Head of caudate nucleus (tissue), 42 donors: ENCODE data around the gene MCU.
"Not testable (repeated sequence)": the region's sequence is repeated elsewhere in the genome, so short reads cannot be mapped to it uniquely, and the experiment has no call there.

Source experiments
- DNase-seq, 42 donors: peaks; one replicate each; pipeline versions ENCODE4 v3.0.0 to v3.0.0-alpha.2; 2020 to 2021; ENCODE audit warnings: mixed read lengths in 7 of 42
- intact Hi-C: fragments of 100-400 bp; cut with DNase I; formaldehyde crosslinking; loops from one replicate; pipeline ENCODE4 v1.15.0; 2022

The MCU gene, protein sequence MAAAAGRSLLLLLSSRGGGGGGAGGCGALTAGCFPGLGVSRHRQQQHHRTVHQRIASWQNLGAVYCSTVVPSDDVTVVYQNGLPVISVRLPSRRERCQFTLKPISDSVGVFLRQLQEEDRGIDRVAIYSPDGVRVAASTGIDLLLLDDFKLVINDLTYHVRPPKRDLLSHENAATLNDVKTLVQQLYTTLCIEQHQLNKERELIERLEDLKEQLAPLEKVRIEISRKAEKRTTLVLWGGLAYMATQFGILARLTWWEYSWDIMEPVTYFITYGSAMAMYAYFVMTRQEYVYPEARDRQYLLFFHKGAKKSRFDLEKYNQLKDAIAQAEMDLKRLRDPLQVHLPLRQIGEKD

GRCh38 chr10:72691863-72692743, at the start of gene MCU:
MCU (plus strand) TSS chr10:72692143; CDS start chr10:72692152, 9 bp downstream.
- intact Hi-C loops: loop anchor here (10.0 kb wide), 1 partner anchor 317 kb away; no protein-coding TSS in a partner anchor
- DNase-seq: peak; percentile 89 to 100 (median 97)

DNA sequence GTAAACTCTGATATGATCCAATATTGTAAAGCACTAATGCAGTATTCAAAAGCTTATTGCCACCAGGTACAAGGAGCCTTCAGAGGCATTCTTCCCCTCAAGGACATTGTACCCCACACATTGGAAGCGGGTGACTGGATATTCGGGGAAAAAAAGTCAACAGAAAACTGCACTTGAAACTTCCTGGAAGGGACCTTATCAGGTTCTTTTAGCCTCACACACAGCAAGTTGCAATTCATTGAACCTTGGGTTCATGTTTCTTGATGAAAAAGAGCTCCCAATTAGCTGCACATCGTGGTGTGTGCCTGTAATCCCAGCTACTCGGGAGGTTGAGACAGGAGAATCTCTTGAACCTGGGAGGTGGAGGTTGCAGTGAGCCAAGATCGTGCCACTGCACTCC, 49.6 kb upstream of the MCU start:
- intact Hi-C loops: no loop called here
- no peak for DNase-seq

- DNase-seq: no peak
- intact Hi-C loops: no loop called here
Observed at GRCh38 chr10:72645263-72645858, 46.6 kb upstream of the MCU start.

GRCh38 chr10:72646971-72647370, 45.0 kb upstream of the MCU start:
- DNase-seq, intact Hi-C loops: not testable (repeated sequence)

DNA sequence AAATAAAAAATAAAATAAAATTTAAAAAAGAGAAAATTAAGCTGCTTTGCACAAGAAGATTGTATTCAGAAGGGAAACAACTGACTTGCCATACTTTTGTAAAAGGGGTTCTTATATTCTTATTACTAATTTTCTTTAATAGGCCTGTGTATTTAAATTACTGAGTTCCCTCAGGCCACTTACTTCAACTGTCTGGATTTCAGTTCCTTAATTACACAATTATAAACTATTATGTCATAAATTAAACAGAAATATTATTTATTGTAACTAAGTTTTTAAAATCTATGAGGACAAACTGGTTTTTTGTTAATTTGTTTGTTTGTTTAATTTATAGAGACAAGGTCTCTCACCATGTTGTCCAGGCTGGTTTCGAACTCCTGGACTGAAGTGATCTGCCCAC, 43.6 kb upstream of the MCU start:
- intact Hi-C loops: no loop called here
- DNase-seq: no peak

- intact Hi-C loops: no loop called here
- no peak for DNase-seq
Observed at GRCh38 chr10:72649291-72649690, 42.7 kb upstream of the MCU start.

GRCh38 chr10:72653383-72654096, 38.4 kb upstream of the MCU start:
- no peak for DNase-seq
- intact Hi-C loops: no loop called here

DNA sequence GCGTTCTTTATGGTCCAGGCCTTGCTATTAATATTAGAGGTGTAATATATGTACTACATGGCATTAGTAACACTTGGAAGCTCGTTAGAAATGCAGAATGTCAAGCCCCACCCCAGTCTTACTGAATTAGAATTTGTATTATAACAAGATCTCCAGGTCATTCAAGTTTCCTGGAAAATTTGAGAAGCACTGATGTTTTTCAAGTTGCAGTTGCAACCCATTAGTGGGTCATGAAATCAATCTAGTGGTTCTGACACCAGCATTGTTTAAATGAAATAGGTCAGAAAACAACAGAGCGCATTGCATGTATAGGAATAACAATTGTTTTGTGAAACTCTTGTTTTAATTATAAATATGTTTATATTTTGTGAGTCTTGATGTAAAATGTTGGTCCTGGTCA, 37.2 kb upstream of the MCU start:
- no peak for DNase-seq
- intact Hi-C loops: no loop called here

- no peak for DNase-seq
- intact Hi-C loops: no loop called here
Observed at GRCh38 chr10:72658696-72659400, 33.1 kb upstream of the MCU start.

DNA sequence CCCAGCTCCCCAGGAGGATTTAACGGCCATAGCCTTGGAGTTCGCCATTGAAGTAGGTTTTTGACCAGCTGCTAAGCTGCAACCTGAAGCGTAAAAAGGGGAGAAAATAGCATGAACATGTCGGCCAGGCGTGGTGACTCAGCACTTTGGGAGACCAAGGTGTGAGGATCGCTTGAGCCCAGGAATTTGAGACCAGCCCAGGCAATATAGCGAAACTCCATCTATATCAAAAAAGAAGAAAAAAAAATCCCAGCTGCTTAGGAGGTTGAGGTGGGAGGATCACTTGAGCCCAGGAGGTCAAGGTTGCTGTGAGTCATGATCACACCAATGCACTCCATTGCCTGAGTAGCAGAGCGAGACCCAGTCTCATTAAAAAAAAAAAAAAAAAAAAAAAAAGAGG, 32.2 kb upstream of the MCU start:
- intact Hi-C loops: no loop called here

DNA sequence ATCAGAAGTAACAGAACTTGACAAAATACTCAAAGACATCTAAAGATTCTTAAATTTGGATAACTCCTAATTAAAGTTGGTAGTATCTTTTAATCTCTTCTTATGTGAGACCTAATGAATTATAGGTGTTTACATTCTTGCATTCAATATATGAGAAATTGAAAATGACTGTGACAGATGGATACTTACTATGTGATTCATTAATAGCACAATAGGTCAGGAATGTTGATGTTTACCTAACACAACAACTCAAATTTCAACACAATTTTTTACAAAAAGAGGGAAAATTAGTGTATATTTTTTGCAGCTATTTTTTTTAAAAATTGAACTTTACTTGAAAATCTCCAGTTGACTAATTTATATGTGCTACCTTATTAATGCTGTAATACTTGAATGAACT, 31.7 kb upstream of the MCU start:
- intact Hi-C loops: no loop called here
- no peak for DNase-seq

More for the DNA sequence above, 32.2 kb upstream of the MCU start:
- DNase-seq: no peak

- intact Hi-C loops: no loop called here
- no peak for DNase-seq
Observed at GRCh38 chr10:72661431-72661830, 30.5 kb upstream of the MCU start.

DNA sequence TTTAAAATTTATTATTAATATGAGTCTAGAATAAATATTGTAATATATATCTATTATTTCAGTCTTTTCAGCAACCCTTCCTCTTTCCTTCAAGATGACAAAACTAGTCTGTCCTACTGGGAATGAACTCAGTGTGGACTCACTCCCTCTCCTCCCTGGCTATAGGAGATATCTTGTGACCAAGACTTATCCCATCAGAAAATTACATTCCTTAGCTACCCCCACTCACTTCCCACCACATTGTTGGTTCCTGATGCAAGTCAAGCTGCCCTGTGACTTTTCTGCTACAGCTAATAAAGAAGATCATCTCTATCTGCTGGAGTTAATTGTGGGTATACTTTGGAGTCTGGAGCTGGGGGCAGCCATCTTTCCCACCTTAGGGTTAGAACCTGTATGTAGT, 28.0 kb upstream of the MCU start:
- intact Hi-C loops: no loop called here
- DNase-seq: no peak

DNA sequence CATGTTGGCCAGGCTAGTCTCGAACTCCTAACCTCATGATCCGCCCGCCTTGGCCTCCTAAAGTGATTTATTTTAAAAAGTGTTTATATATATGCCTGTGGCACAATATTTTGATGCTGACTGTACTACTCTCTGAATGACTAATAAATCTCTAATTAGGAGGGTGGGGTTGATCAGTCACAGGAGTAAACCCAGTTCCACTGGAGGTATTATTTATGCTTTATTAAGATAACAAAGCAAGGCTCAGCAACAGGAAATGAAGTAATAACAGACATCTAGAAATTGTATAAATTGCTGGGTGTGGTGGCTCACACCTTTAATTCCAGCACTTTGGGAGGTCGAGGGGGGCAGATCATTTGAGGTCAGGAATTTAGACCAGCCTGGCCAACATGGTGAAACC, 26.0 kb upstream of the MCU start:
- intact Hi-C loops: no loop called here
- DNase-seq: no peak

DNA sequence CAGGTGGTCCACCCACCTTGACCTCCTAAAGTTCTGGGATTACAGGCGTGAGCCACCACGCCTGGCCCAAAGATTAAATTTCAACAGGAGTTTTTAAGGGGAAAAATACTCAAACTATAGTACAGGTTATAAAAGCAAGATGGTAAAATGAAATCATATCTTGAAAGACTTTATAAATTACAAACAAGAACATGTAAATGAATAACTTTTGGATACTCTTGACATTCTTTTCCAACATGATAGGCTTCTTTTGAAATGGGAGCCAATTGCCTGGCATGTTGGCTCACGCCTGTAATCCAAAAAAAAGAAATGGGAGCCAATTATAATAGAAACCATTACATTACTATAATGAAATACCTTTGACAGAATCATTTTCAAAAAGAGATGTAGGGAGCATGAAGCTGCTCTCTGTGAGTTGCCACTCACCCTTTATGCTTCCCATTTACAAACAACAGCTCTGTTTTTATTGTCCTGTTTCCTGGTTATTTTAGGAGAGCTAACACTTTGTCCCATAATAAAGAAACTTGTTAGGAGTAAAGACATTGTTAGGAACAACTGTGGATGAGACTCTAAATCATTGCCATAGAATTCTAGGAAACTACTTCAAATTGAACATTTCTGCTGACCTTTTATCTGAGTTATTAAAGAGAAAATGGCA, 24.6 kb upstream of the MCU start:
- DNase-seq: no peak
- intact Hi-C loops: no loop called here

- intact Hi-C loops: no loop called here
- no peak for DNase-seq
Observed at GRCh38 chr10:72673280-72673679, 18.7 kb upstream of the MCU start.

GRCh38 chr10:72674174-72674573, 17.8 kb upstream of the MCU start:
- intact Hi-C loops, DNase-seq: not testable (repeated sequence)

GRCh38 chr10:72679838-72680241, 12.1 kb upstream of the MCU start:
- DNase-seq: no peak
- intact Hi-C loops: no loop called here
